Kidney epithelial cell (primary cell): ENCODE results near the gene TRIAP1. TPM values are rescaled to one million over a fixed set of nuclear protein-coding genes. Genes with fewer than 3 reads are reported as not detected.

Experiments used
- DNase-seq: peaks from one replicate; pipeline ENCODE4 v3.0.0-alpha.2; 2010; ENCODE audit warnings: low read depth
- H3K27me3 ChIP-seq: 2 replicates; pipeline ENCODE4 v1.6.0; 2011; ENCODE audit warnings: low read length; ENCODE audit not compliant: control insufficient read depth, insufficient read depth
- H3K36me3 ChIP-seq: 2 replicates; pipeline ENCODE4 v1.5.1; 2011; ENCODE audit warnings: low read length; ENCODE audit not compliant: control insufficient read depth, insufficient read depth
- H3K4me3 ChIP-seq: 2 replicates; pipeline ENCODE4 v1.5.1; 2011; ENCODE audit warnings: low read depth, mild to moderate bottlenecking, control low read depth, low read length
- CTCF ChIP-seq: IDR thresholded peaks from 2 replicates; pipeline ENCODE4 v1.5.1; 2011; ENCODE audit warnings: mild to moderate bottlenecking, moderate library complexity, low read length, control low read depth, inconsistent platforms; ENCODE audit not compliant: insufficient read depth, poor library complexity, severe bottlenecking
- total RNA-seq: library from RNA; depleted of rRNA; stranded (reverse); fragments of >200 nt; gene quantifications from 2 replicates; pipeline ENCODE4 v1.2.3, GENCODE V29; 2015

The TRIAP1 gene
- total RNA-seq, 1 donor from 2014 or later = 57.1 TPM

GRCh38 chr12:120417917-120418580 lies 28.1 kb downstream of the TRIAP1 start:
- H3K36me3 ChIP-seq = no peaks in the 10 kb centered on the region
- no peak for TF ChIP-seq CTCF
- DNase-seq = no peak
- no peaks in the 10 kb centered on the region for H3K27me3 ChIP-seq
- no peak overlapping the region for H3K4me3 ChIP-seq

DNA sequence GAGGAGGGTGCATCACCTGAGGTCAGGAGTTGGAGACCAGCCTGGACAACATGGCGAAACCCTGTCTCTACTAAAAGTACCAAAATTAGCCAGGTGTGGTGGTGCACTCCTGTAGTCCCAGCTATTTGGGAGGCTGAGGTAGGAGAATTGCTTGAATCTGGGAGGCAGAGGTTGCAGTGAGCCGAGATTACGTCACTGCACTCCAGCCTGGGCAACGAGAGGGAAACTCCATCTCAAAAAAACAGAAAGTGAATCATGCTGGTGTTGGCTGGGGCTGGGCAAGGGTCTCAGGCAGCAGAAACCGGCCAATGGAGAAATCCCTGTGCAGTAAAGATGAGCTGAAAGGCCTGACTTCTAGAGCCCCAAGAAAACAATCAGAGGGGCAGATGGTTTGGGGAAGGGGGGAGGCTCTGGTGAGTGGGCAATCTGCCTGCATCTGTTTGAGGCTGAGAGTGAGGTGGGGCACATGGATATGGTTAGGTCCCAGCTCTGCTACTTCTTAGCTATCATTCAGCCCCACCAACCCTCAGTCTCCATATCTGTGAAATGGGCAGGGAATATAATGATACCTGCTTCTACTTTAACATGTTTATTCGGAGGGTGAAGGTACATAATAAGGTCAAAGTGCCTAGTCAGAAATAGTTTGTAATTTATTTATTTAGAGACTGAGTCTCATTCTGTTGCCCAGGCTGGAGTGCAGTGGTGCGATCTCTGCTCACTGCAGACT lies 29.5 kb downstream of the TRIAP1 start:
- Histone ChIP-seq H3K27me3 (no peaks in the 10 kb centered on the region), H3K4me3 (no peak overlapping the region), H3K36me3 (no peaks in the 10 kb centered on the region)
- DNase-seq = no peak
- TF ChIP-seq CTCF = no peak

GRCh38 chr12:120413901-120414695 lies 32.1 kb downstream of the TRIAP1 start:
- DNase-seq = no peak

DNA sequence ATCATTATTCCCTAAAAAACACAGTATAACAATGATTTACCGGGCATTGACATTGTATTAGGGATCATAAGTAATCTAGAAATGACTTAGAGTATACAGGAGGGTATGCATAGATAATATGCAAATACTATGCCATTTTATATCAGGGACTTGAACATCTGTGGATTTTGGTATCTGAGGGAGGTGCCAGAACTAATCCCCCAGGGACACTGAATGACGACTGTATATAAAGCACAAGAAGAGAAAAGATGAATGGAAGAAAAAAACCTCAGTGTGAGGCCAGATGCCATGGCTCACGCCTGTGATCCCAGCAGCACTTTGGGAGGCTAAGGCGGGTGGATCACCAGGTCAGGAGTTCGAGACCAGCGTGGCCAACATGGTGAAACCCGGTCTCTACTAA lies 33.8 kb downstream of the TRIAP1 start:
- H3K36me3 ChIP-seq = no peaks in the 10 kb centered on the region
- no peak for TF ChIP-seq CTCF
- no peak for DNase-seq
- H3K27me3 ChIP-seq = no peaks in the 10 kb centered on the region
- no peak overlapping the region for H3K4me3 ChIP-seq

More at GRCh38 chr12:120413901-120414695, 32.1 kb downstream of the TRIAP1 start:
- Histone ChIP-seq H3K4me3 (no peak overlapping the region), H3K27me3 (no peaks in the 10 kb centered on the region), H3K36me3 (no peaks in the 10 kb centered on the region)
- TF ChIP-seq CTCF = no peak

DNA sequence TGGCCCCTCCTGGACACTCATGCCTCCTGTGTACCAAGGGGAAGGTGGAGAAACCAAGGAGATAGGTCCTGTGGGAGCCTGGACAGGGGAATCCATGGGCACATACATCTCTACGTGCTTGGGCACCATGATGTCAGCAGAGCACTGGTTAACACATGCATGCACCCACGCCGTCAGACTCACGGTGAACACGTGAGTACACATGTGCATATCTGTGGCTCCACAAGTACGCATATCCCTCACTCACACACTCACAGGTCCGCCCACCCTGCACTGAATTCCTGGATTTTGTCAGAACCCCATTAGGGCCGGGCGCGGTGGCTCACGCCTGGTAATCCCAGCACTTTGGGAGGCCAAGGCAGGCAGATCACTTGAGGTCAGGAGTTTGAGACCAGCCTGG lies 37.4 kb downstream of the TRIAP1 start:
- no peak for TF ChIP-seq CTCF
- H3K27me3 ChIP-seq = no peaks in the 10 kb centered on the region
- no peak for DNase-seq
- H3K36me3 ChIP-seq = no peaks in the 10 kb centered on the region
- no peak overlapping the region for H3K4me3 ChIP-seq
